Brain microvascular endothelial cell (primary cell): ENCODE results near the gene RERE.

ENCODE experiments used
- DNase-seq: peaks from one replicate; pipeline ENCODE4 v3.0.0-alpha.2; 2020
- H3K27ac ChIP-seq: fragments of 250-450 bp; sonication (Bioruptor Pico); 2 replicates; pipeline ENCODE4 v1.5.1; 2020; ENCODE audit warnings: mild to moderate bottlenecking, moderate library complexity
- H3K27me3 ChIP-seq: fragments of 250-450 bp; sonication (Bioruptor Pico); replicated peaks from 2 replicates; pipeline ENCODE4 v1.5.1; 2020; ENCODE audit warnings: mild to moderate bottlenecking
- H3K36me3 ChIP-seq: fragments of 250-450 bp; sonication (Bioruptor Pico); replicated peaks from 2 replicates; pipeline ENCODE4 v1.5.1; 2020; ENCODE audit warnings: mild to moderate bottlenecking
- H3K4me3 ChIP-seq: 2 replicates; pipeline ENCODE4 v1.5.1; 2011; ENCODE audit warnings: low read depth, mild to moderate bottlenecking, control low read depth, low read length, moderate library complexity
- CTCF ChIP-seq: IDR thresholded peaks from 2 replicates; pipeline ENCODE4 v1.5.1; 2011; ENCODE audit warnings: low read depth, mild to moderate bottlenecking, moderate library complexity, low read length, control low read depth, inconsistent platforms; ENCODE audit errors: missing control alignments
- in situ Hi-C: cut with HindIII; loops from 2 replicates; pipeline ENCODE4 v1.10.0; 2017; ENCODE audit warnings: low sequenced_read_pairs, low pct_ligation_motif_present

RERE gene

DNA sequence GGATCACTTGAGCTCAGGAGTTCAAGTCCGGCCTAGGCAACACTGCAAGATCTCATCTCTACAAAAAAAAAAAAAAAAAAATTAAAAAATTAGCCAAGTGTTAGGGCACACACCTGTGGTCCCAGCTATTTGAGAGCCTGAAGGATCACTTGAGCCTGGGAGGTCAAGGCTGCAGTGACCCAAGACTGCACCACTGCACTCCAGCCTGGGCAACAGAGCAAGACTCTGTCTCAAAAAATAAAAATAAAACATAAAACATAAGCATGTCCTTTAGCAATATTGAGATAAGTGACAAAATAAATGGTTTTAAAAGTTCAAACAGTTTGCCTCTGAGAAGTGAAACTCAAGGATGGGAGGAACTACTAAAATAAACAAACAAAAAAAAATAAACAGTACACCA lies 101.2 kb downstream of the RERE start:
- Histone ChIP-seq H3K4me3 (no peak overlapping the region), H3K27me3 (no peaks in the 10 kb centered on the region), H3K36me3 (no peaks in the 10 kb centered on the region), H3K27ac (no peak overlapping the region)
- DNase-seq, result no peak
- in situ Hi-C loops, result no loop called here
- no peak for TF ChIP-seq CTCF

- no peaks in the 10 kb centered on the region for H3K27me3 ChIP-seq
- in situ Hi-C loops, result no loop called here
- no peak overlapping the region for H3K4me3 ChIP-seq
- no peak for TF ChIP-seq CTCF
- no peak for DNase-seq
- H3K36me3 ChIP-seq, result no peaks in the 10 kb centered on the region
- no peak overlapping the region for H3K27ac ChIP-seq
Measured at GRCh38 chr1:8714173-8714572, 103.3 kb downstream of the RERE start.

DNA sequence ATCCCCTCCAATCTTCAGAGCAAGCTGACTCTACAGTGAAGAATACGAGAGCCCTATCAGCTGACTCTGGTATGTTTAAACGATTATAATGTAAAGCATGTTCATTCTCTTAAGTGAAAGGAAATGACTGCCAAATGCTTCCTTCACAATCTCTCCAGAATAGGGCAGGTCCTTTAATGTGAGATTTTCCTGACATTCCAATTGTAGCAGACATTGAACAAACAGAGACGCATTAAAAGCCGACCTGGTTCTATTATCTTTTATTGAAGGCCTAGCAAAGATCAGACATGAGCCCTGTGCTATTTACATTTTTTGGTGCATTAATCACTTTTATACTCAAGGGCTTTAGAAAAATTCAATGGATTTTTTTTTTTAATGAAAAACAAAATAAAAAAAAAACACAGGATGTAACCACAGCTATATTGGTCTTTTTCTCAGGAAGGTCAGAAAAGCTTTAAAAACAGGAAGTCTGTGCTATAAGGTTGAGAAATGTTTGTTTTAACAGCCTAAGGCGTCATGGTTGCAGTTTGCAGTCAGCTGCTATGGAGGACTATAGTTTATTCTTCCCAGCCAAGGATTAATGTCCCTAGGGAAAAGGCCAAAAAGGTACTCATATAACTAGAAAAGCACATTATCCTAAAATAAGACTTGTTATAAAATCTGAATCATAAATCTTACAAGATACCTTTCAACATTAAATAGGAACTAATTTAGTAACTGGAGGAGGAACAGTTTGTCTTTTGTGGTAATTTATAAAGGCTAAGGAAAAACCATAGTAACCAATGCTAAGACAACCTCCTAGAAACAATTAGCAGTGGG lies 104.8 kb downstream of the RERE start:
- Histone ChIP-seq H3K27ac (peak overlapping the region; percentile 89), H3K27me3 (no peaks in the 10 kb centered on the region), H3K36me3 (no peaks in the 10 kb centered on the region), H3K4me3 (no peak overlapping the region)
- DNase-seq, result peak; percentile 78
- TF ChIP-seq CTCF, result no peak
- in situ Hi-C loops, result no loop called here

GRCh38 chr1:8711873-8712412 lies 105.5 kb downstream of the RERE start:
- DNase-seq, result no peak
- in situ Hi-C loops, result no loop called here
- TF ChIP-seq CTCF, result no peak
- Histone ChIP-seq H3K4me3 (no peak overlapping the region), H3K27me3 (no peaks in the 10 kb centered on the region), H3K36me3 (no peaks in the 10 kb centered on the region), H3K27ac (peak overlapping the region; percentile 89)

DNA sequence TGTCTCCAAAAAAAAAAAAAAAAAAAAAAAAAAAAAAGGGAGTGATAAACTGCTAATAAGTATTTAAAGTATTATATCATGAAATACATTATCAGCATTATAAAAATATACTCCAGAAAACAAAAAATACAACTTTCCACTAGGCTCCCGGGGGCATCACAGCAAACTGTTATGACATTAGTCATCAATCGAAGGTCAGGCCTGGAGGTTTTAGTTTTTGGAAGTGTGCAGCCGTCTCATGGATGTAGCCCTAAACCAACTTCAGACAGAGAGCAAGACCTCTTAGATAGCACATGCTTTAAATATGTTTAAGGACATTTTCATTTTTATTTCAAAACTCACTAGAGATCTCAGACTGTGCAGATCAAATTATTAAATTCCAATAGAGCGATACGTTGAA lies 106.3 kb downstream of the RERE start:
- no peak for TF ChIP-seq CTCF
- in situ Hi-C loops, result no loop called here
- Histone ChIP-seq H3K27ac (peak overlapping the region; percentile 89), H3K36me3 (no peaks in the 10 kb centered on the region), H3K4me3 (no peak overlapping the region), H3K27me3 (no peaks in the 10 kb centered on the region)
- DNase-seq, result peak; percentile 27
